ENCODE results near the gene TBC1D10B. TPM values are rescaled to one million over a fixed set of nuclear protein-coding genes. Genes with fewer than 3 reads are reported as not detected.

Gene TBC1D10B
- total RNA-seq, 1 donor from 2014 or later, result 36.9 TPM

GRCh38 chr16:30374538-30374937 is 4.2 kb upstream of the TBC1D10B start, which contains the start of gene MYL11:
Gene MYL11 (plus strand): TSS chr16:30374802. CDS start chr16:30374858, 56 bp downstream.
- DNase-seq (ENCODE audit: low spot score), result no peak

- no peak for DNase-seq (ENCODE audit: low spot score)
Measured at GRCh38 chr16:30372725-30373124, 2.4 kb upstream of the TBC1D10B start.

GRCh38 chr16:30372038-30372712 is 1.9 kb upstream of the TBC1D10B start:
- no peak for DNase-seq (ENCODE audit: low spot score)

- no peak for DNase-seq (ENCODE audit: low spot score)
Measured at GRCh38 chr16:30371248-30371816, 1.0 kb upstream of the TBC1D10B start.

- no peak for DNase-seq (ENCODE audit: low spot score)
Measured at GRCh38 chr16:30369938-30370455, 297 bp downstream of the TBC1D10B start.

- DNase-seq (ENCODE audit: low spot score), result no peak
Measured at GRCh38 chr16:30369091-30369937, 980 bp downstream of the TBC1D10B start.

GRCh38 chr16:30368792-30369090 is 1.6 kb downstream of the TBC1D10B start:
- DNase-seq (ENCODE audit: low spot score), result no peak

GRCh38 chr16:30368122-30368791 is 2.0 kb downstream of the TBC1D10B start:
- no peak for DNase-seq (ENCODE audit: low spot score)

GRCh38 chr16:30367349-30368009 is 2.8 kb downstream of the TBC1D10B start:
- no peak for DNase-seq (ENCODE audit: low spot score)

- DNase-seq (ENCODE audit: low spot score), result no peak
Measured at GRCh38 chr16:30366511-30366910, 3.8 kb downstream of the TBC1D10B start.

- DNase-seq (ENCODE audit: low spot score), result no peak
Measured at GRCh38 chr16:30365200-30365599, 5.1 kb downstream of the TBC1D10B start.

- no peak for DNase-seq (ENCODE audit: low spot score)
Measured at GRCh38 chr16:30361180-30361579, 9.1 kb downstream of the TBC1D10B start.

GRCh38 chr16:30359871-30360170 is 10.5 kb downstream of the TBC1D10B start:
- no peak for DNase-seq (ENCODE audit: low spot score)

GRCh38 chr16:30358990-30359870 is 11.1 kb downstream of the TBC1D10B start:
- no peak for DNase-seq (ENCODE audit: low spot score)

GRCh38 chr16:30358577-30358936 is 11.7 kb downstream of the TBC1D10B start:
- DNase-seq (ENCODE audit: low spot score), result no peak

GRCh38 chr16:30357715-30358576 is 12.3 kb downstream of the TBC1D10B start:
- DNase-seq (ENCODE audit: low spot score), result no peak

GRCh38 chr16:30357085-30357714 is 13.1 kb downstream of the TBC1D10B start:
- DNase-seq (ENCODE audit: low spot score), result no peak

- DNase-seq (ENCODE audit: low spot score), result no peak
Measured at GRCh38 chr16:30356401-30357084, 13.8 kb downstream of the TBC1D10B start.

GRCh38 chr16:30355954-30356308 is 14.4 kb downstream of the TBC1D10B start:
- DNase-seq (ENCODE audit: low spot score), result no peak

All from ureter (tissue), 1 donor.